IMR-90 (cell line): ENCODE results near the gene RB1. TPM values are rescaled to one million over a fixed set of nuclear protein-coding genes. Genes with fewer than 3 reads are reported as not detected.

Experiments
- ATAC-seq: fragments of 200-7000 bp; cut with Tn5 transposase; 2 replicates; pipeline ENCODE4 v1.9.1; 2020; ENCODE audit warnings: low read depth, mild to moderate bottlenecking, moderate library complexity
- BruUV-seq: library from RNA; stranded (reverse); fragments of 400-500 nt; replicated peaks from 2 replicates; lab custom pipeline; 2021; lab: Mats Ljungman, UMichigan
- CTCF ChIA-PET: fragments of 300-600 bp; formaldehyde crosslinking; extraction: SDS; loops from one replicate; lab custom pipeline; 2021; ENCODE audit warnings: antibody characterized with exemption; lab: Yijun Ruan, JAX
- POLR2A ChIA-PET: fragments of 300-600 bp; sonication (Branson Sonifier 250); formaldehyde crosslinking; loops from one replicate; lab custom pipeline; 2022; ENCODE audit warnings: antibody characterized with exemption; ENCODE audit not compliant: unreplicated experiment; lab: Charles Lee
- DNase-seq: peaks from one replicate; pipeline ENCODE4 v3.0.0; 2013
- H2AFZ ChIP-seq: replicated peaks from 2 replicates; pipeline ENCODE3; 2013; ENCODE audit warnings: low read length, mild to moderate bottlenecking; ENCODE audit not compliant: poor library complexity
- H2AK5ac ChIP-seq: 2 replicates; pipeline ENCODE4 v1.6.1; 2013; ENCODE audit warnings: low read depth, low read length, inconsistent platforms
- H2AK9ac ChIP-seq: replicated peaks from 2 replicates; pipeline ENCODE3; 2013; ENCODE audit warnings: mild to moderate bottlenecking, low read depth, low read length, moderate library complexity; ENCODE audit not compliant: poor library complexity
- H2BK120ac ChIP-seq: 2 replicates; pipeline ENCODE4 v1.6.1; 2013; ENCODE audit warnings: low read depth, low read length, inconsistent platforms
- H2BK15ac ChIP-seq: 3 replicates; pipeline ENCODE4 v1.6.1; 2013; ENCODE audit warnings: low read depth, low read length, inconsistent platforms
- H2BK20ac ChIP-seq: 2 replicates; pipeline ENCODE4 v1.6.1; 2013; ENCODE audit warnings: low read depth, mild to moderate bottlenecking, inconsistent platforms, low read length, moderate library complexity
- H2BK5ac ChIP-seq: 2 replicates; pipeline ENCODE4 v1.6.1; 2013; ENCODE audit warnings: mild to moderate bottlenecking, low read depth, low read length, inconsistent platforms; ENCODE audit not compliant: poor library complexity, severe bottlenecking
- H3K14ac ChIP-seq: replicated peaks from 2 replicates; pipeline ENCODE4 v1.6.1; 2013; ENCODE audit warnings: low read depth, low read length, inconsistent platforms
- H3K18ac ChIP-seq: 2 replicates; pipeline ENCODE4 v1.6.1; 2013; ENCODE audit warnings: low read depth, low read length, control low read depth
- H3K23ac ChIP-seq: 2 replicates; pipeline ENCODE4 v1.6.1; 2013; ENCODE audit warnings: low read depth, low read length, inconsistent platforms
- H3K27ac ChIP-seq: 2 replicates; pipeline ENCODE4 v1.5.1; 2013; ENCODE audit warnings: mild to moderate bottlenecking, control low read depth, low read length; ENCODE audit not compliant: insufficient read depth
- H3K27me3 ChIP-seq: 2 replicates; pipeline ENCODE4 v1.6.1; 2013; ENCODE audit warnings: low read length; ENCODE audit not compliant: control insufficient read depth, insufficient read depth
- H3K36me3 ChIP-seq: 2 replicates; pipeline ENCODE4 v1.6.1; 2013; ENCODE audit warnings: low read length, mixed read lengths; ENCODE audit not compliant: control insufficient read depth, insufficient read depth
- H3K4ac ChIP-seq: 2 replicates; pipeline ENCODE4 v1.6.1; 2013; ENCODE audit warnings: low read depth, low read length, inconsistent platforms
- H3K4me1 ChIP-seq: 2 replicates; pipeline ENCODE4 v1.6.1; 2013; ENCODE audit warnings: low read length, mixed read lengths; ENCODE audit not compliant: control insufficient read depth, insufficient read depth
- H3K4me2 ChIP-seq: 2 replicates; pipeline ENCODE4 v1.6.1; 2013; ENCODE audit warnings: low read depth, mild to moderate bottlenecking, control low read depth, low read length, moderate library complexity
- H3K4me3 ChIP-seq: 2 replicates; pipeline ENCODE4 v1.5.1; 2013; ENCODE audit warnings: low read depth, mild to moderate bottlenecking, control low read depth, low read length, moderate library complexity; ENCODE audit not compliant: insufficient read depth
- H3K56ac ChIP-seq: 2 replicates; pipeline ENCODE4 v1.6.1; 2013; ENCODE audit warnings: low read length, inconsistent platforms; ENCODE audit not compliant: insufficient read depth; ENCODE audit errors: extremely low read depth
- H3K79me1 ChIP-seq, 2 experiments: 2 replicates each; pipeline ENCODE4 v1.6.1; 2013; ENCODE audit warnings: low read length in 2 of 2, inconsistent platforms in 1 of 2, low read depth in 1 of 2
- H3K9ac ChIP-seq: 2 replicates; pipeline ENCODE4 v1.6.1; 2013; ENCODE audit warnings: low read depth, low read length, control low read depth
- H3K9me1 ChIP-seq: 2 replicates; pipeline ENCODE4 v1.6.1; 2013; ENCODE audit warnings: low read length, inconsistent platforms; ENCODE audit not compliant: insufficient read depth
- H3K9me3 ChIP-seq: 2 replicates; pipeline ENCODE4 v1.6.1; 2013; ENCODE audit warnings: low read length; ENCODE audit not compliant: control insufficient read depth, insufficient read depth
- H4K20me1 ChIP-seq: 2 replicates; pipeline ENCODE4 v1.6.1; 2013; ENCODE audit warnings: low read length, inconsistent platforms; ENCODE audit not compliant: insufficient read depth
- H4K5ac ChIP-seq: 2 replicates; pipeline ENCODE4 v1.6.1; 2013; ENCODE audit warnings: mild to moderate bottlenecking, low read depth, low read length, control low read depth
- H4K8ac ChIP-seq, 2 experiments: 2 replicates each; pipeline ENCODE4 v1.6.1; 2013; ENCODE audit warnings: low read depth in 2 of 2, low read length in 2 of 2, control low read depth in 1 of 2, inconsistent platforms in 1 of 2
- H4K91ac ChIP-seq: 2 replicates; pipeline ENCODE4 v1.6.1; 2013; ENCODE audit warnings: low read depth, low read length, inconsistent platforms; ENCODE audit not compliant: insufficient read depth
- CHD1 ChIP-seq: IDR thresholded peaks from 2 replicates; pipeline ENCODE4 v1.6.1; 2012; ENCODE audit warnings: low read depth, low read length, improper control_type of control experiment
- ELK1 ChIP-seq: fragments of 150-350 bp; IDR thresholded peaks from 2 replicates; pipeline ENCODE4 v1.6.1; 2016; ENCODE audit warnings: low read depth, mild to moderate bottlenecking, low read length, moderate library complexity, borderline replicate concordance
- MAZ ChIP-seq: IDR thresholded peaks from 2 replicates; pipeline ENCODE4 v1.6.1; 2012; ENCODE audit warnings: low read depth, mild to moderate bottlenecking, low read length, improper control_type of control experiment, moderate library complexity, borderline replicate concordance
- RAD21 ChIP-seq: IDR thresholded peaks from 2 replicates; pipeline ENCODE4 v1.6.1; 2012; ENCODE audit warnings: low read length, improper control_type of control experiment
- RCOR1 ChIP-seq: IDR thresholded peaks from 2 replicates; pipeline ENCODE4 v1.6.1; 2012; ENCODE audit warnings: mild to moderate bottlenecking, low read length, improper control_type of control experiment; ENCODE audit not compliant: insufficient replicate concordance
- RFX5 ChIP-seq: IDR thresholded peaks from 2 replicates; pipeline ENCODE4 v1.8.0; 2012; ENCODE audit warnings: low read depth, mild to moderate bottlenecking, low read length, moderate library complexity
- SMC3 ChIP-seq: fragments of 150-350 bp; IDR thresholded peaks from 2 replicates; pipeline ENCODE4 v1.6.1; 2016; ENCODE audit warnings: low read depth, mild to moderate bottlenecking, antibody characterized with exemption, low read length, moderate library complexity
- WGBS, 2 experiments: methylation state at CpG; one replicate each; pipeline versions ENCODE4 v1.1.5 to v1.1.7; 2013; ENCODE audit warnings: missing lambda C conversion rate in 2 of 2; ENCODE audit not compliant: insufficient read length in 1 of 2; ENCODE audit errors: extremely low coverage in 2 of 2; 5-methylcytosine and 5-hydroxymethylcytosine counted together
- dilution Hi-C: fragments of 300-500 bp; cut with HindIII; formaldehyde crosslinking; loops from one replicate; pipeline ENCODE4 v1.14.3; 2018; ENCODE audit warnings: low sequenced_read_pairs; ENCODE audit not compliant: unreplicated experiment
- in situ Hi-C: fragments of 300-500 bp; cut with MboI; formaldehyde crosslinking; loops from 3 replicates; pipeline ENCODE4 v1.14.3; 2019; ENCODE audit warnings: low sequenced_read_pairs, inconsistent platforms, mixed read lengths
- intact Hi-C: fragments of 100-400 bp; cut with micrococcal nuclease; formaldehyde crosslinking; loops from 2 replicates; pipeline ENCODE4 v1.10.0; 2022
- polyA plus RNA-seq, 3 experiments: library from polyadenylated mRNA; depleted of rRNA; stranded (reverse); fragments of >200 nt; gene quantifications; 2 replicates each; pipeline ENCODE4 v1.2.3, GENCODE V29; 2012; ENCODE audit warnings: low replicate concordance in 1 of 3
- total RNA-seq: library from RNA; depleted of rRNA; stranded (reverse); fragments of >200 nt; gene quantifications from 2 replicates; pipeline ENCODE4 v1.2.3, GENCODE V29; 2012

Gene RB1
- total and polyA plus RNA-seq, 2 of the 4 experiments (the other 2 are of a cell fraction) = 11.4 to 15.4 TPM

- Histone ChIP-seq H3K27ac (no peak overlapping the region), H4K5ac (no peak overlapping the region), H3K23ac (no peak overlapping the region), H2BK5ac (no peak overlapping the region), H3K27me3 (peaks cover 14% of the 10 kb centered on the region), H3K4me1 (no peaks in the 10 kb centered on the region), H3K18ac (no peak overlapping the region), H4K20me1 (no peaks in the 10 kb centered on the region), H2AFZ (no peak overlapping the region), H3K9me1 (no peaks in the 10 kb centered on the region), H3K56ac (no peak overlapping the region), H3K4me2 (no peak overlapping the region), H2BK15ac (no peak overlapping the region), H3K79me1 (no peaks in the 10 kb centered on the region), H3K9me3 (no peaks in the 10 kb centered on the region), H3K4me3 (no peak overlapping the region), H2AK9ac (no peak overlapping the region), H3K9ac (no peak overlapping the region), H2AK5ac (no peak overlapping the region), H3K36me3 (no peaks in the 10 kb centered on the region), H4K91ac (no peak overlapping the region), H2BK20ac (no peak overlapping the region), H3K14ac (no peak overlapping the region), H3K4ac (no peak overlapping the region), H4K8ac (no peak overlapping the region), H2BK120ac (no peak overlapping the region)
- no TSS peak for BruUV-seq
- DNase-seq (no peak), ATAC-seq (no peak)
- TF ChIP-seq SMC3 (no peak), MAZ (no peak), CHD1 (no peak), RAD21 (no peak), ELK1 (no peak), RFX5 (no peak), RCOR1 (no peak)
- dilution Hi-C loops = no loop called here
- WGBS, 2 experiments = no CpG with 5 or more reads among the region's 4 CpGs
- POLR2A ChIA-PET = no interaction called here
- CTCF ChIA-PET = no interaction called here
- intact Hi-C loops = no loop called here
- in situ Hi-C loops = no loop called here
These were observed 10.9 kb upstream of the RB1 start for GRCh38 chr13:48292650-48293049.
